ENCODE results near the gene CDC42BPG. TPM values are rescaled to one million over a fixed set of nuclear protein-coding genes. Genes with fewer than 3 reads are reported as not detected.

CDC42BPG gene
- total RNA-seq, 1 experiment from 2014 or later: 21.6 TPM

- no peaks in the 10 kb centered on the region for H3K9me3 Mint-ChIP-seq
- no peaks in the 10 kb centered on the region for H3K27me3 Mint-ChIP-seq (ENCODE audit: low read depth)
- CTCF ChIA-PET: interaction anchor here (0.7 to 12.5 kb wide), 9 partner anchors 16 to 267 kb away, joined by 3 to 372 read pairs (median 5); partner anchors contain the start of genes ARL2, EHD1, MAP4K2 and SF1
- peaks cover 3% of the 10 kb centered on the region; the same call in 1 of the 2 replicates for H3K36me3 Mint-ChIP-seq
- TF ChIP-seq ZNF423 (CRISPR knock-in tag; IDR thresholded peaks at IDR 0.05): peak; percentile 77
- TF ChIP-seq, protein P1, sequence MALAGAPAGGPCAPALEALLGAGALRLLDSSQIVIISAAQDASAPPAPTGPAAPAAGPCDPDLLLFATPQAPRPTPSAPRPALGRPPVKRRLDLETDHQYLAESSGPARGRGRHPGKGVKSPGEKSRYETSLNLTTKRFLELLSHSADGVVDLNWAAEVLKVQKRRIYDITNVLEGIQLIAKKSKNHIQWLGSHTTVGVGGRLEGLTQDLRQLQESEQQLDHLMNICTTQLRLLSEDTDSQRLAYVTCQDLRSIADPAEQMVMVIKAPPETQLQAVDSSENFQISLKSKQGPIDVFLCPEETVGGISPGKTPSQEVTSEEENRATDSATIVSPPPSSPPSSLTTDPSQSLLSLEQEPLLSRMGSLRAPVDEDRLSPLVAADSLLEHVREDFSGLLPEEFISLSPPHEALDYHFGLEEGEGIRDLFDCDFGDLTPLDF (CRISPR knock-in tag; IDR thresholded peaks at IDR 0.05): no peak
- peaks cover 31% of the 10 kb centered on the region for H3K4me1 Mint-ChIP-seq
- DNase-seq (ENCODE audit: low spot score): no peak
- H3K4me3 Mint-ChIP-seq: peak overlapping the region; percentile 93
- no peak for ATAC-seq
- POLR2A ChIA-PET: interaction anchor here (1.3 kb wide), 1 partner anchor 12 kb away, joined by 3 read pairs; no protein-coding TSS in a partner anchor
- H3K27ac Mint-ChIP-seq: peak overlapping the region; percentile 83
Observed at GRCh38 chr11:64842851-64843685, 1.4 kb downstream of the CDC42BPG start.

DNA sequence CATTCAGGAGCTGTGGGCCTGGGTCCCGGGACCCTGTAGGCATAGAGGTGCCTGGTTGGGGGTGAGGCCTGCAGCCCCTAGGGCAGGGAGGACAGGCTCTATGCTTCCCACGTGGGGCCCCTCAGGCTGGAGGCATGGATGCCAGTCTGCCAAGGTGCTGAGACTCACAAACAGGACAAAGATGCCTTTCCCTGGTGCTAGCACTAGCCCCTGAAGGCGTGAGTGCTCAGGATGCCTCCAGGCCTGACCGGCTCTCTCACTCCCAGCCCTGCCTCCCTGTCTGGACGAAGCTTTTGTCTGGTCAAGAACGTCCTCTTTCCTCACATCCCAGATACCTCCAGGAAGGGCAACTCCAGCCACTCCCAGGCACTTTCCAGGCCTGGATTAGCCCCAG, 2.1 kb downstream of the CDC42BPG start:
- Mint-ChIP-seq H3K36me3 (peaks cover 3% of the 10 kb centered on the region; the same call in 1 of the 2 replicates), H3K9me3 (no peaks in the 10 kb centered on the region), H3K27ac (peak overlapping the region; percentile 65; the same call in 1 of the 2 replicates), H3K27me3 (ENCODE audit: low read depth) (no peaks in the 10 kb centered on the region), H3K4me3 (no peak overlapping the region), H3K4me1 (peaks cover 31% of the 10 kb centered on the region)
- no peak for DNase-seq (ENCODE audit: low spot score)
- ChIA-PET CTCF (interaction anchor here (0.7 to 12.5 kb wide), 4 partner anchors 15 to 54 kb away, joined by 3 to 372 read pairs (median 10); partner anchors contain the start of genes EHD1 and MAP4K2), POLR2A (no interaction called here)
- TF ChIP-seq NR1H2 (CRISPR knock-in tag; IDR thresholded peaks at IDR 0.05): no peak
- TF ChIP-seq, protein P2, sequence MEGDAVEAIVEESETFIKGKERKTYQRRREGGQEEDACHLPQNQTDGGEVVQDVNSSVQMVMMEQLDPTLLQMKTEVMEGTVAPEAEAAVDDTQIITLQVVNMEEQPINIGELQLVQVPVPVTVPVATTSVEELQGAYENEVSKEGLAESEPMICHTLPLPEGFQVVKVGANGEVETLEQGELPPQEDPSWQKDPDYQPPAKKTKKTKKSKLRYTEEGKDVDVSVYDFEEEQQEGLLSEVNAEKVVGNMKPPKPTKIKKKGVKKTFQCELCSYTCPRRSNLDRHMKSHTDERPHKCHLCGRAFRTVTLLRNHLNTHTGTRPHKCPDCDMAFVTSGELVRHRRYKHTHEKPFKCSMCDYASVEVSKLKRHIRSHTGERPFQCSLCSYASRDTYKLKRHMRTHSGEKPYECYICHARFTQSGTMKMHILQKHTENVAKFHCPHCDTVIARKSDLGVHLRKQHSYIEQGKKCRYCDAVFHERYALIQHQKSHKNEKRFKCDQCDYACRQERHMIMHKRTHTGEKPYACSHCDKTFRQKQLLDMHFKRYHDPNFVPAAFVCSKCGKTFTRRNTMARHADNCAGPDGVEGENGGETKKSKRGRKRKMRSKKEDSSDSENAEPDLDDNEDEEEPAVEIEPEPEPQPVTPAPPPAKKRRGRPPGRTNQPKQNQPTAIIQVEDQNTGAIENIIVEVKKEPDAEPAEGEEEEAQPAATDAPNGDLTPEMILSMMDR (IDR thresholded peaks at IDR 0.05): no peak
- ATAC-seq: no peak

GRCh38 chr11:64841592-64842365, 2.7 kb downstream of the CDC42BPG start:
- Mint-ChIP-seq H3K4me3 (no peak overlapping the region), H3K4me1 (peaks cover 28% of the 10 kb centered on the region), H3K27me3 (ENCODE audit: low read depth) (no peaks in the 10 kb centered on the region), H3K9me3 (no peaks in the 10 kb centered on the region), H3K27ac (peak overlapping the region; percentile 81), H3K36me3 (peaks cover 3% of the 10 kb centered on the region; the same call in 1 of the 2 replicates)
- ChIA-PET CTCF (interaction anchor here (0.7 to 12.5 kb wide), 4 partner anchors 15 to 54 kb away, joined by 3 to 372 read pairs (median 10); partner anchors contain the start of genes EHD1 and MAP4K2), POLR2A (no interaction called here)
- no peak for ATAC-seq
- DNase-seq (ENCODE audit: low spot score): no peak
- TF ChIP-seq ATF3 (CRISPR knock-in tag; conservative IDR thresholded peaks at IDR 0.05): no peak
- no peak for TF ChIP-seq NFYB (CRISPR knock-in tag; conservative IDR thresholded peaks at IDR 0.05; ENCODE audit: low read depth)
- no peak for TF ChIP-seq RORB (CRISPR knock-in tag; IDR thresholded peaks at IDR 0.05)
- no peak for TF ChIP-seq ELF4 (CRISPR knock-in tag; IDR thresholded peaks at IDR 0.05; ENCODE audit: low read depth)
- TF ChIP-seq, protein P3, sequence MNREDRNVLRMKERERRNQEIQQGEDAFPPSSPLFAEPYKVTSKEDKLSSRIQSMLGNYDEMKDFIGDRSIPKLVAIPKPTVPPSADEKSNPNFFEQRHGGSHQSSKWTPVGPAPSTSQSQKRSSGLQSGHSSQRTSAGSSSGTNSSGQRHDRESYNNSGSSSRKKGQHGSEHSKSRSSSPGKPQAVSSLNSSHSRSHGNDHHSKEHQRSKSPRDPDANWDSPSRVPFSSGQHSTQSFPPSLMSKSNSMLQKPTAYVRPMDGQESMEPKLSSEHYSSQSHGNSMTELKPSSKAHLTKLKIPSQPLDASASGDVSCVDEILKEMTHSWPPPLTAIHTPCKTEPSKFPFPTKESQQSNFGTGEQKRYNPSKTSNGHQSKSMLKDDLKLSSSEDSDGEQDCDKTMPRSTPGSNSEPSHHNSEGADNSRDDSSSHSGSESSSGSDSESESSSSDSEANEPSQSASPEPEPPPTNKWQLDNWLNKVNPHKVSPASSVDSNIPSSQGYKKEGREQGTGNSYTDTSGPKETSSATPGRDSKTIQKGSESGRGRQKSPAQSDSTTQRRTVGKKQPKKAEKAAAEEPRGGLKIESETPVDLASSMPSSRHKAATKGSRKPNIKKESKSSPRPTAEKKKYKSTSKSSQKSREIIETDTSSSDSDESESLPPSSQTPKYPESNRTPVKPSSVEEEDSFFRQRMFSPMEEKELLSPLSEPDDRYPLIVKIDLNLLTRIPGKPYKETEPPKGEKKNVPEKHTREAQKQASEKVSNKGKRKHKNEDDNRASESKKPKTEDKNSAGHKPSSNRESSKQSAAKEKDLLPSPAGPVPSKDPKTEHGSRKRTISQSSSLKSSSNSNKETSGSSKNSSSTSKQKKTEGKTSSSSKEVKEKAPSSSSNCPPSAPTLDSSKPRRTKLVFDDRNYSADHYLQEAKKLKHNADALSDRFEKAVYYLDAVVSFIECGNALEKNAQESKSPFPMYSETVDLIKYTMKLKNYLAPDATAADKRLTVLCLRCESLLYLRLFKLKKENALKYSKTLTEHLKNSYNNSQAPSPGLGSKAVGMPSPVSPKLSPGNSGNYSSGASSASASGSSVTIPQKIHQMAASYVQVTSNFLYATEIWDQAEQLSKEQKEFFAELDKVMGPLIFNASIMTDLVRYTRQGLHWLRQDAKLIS (CRISPR knock-in tag; IDR thresholded peaks at IDR 0.05; ENCODE audit: borderline replicate concordance): no peak
- no peak for TF ChIP-seq E2F4 (CRISPR knock-in tag; IDR thresholded peaks at IDR 0.05; ENCODE audit: borderline replicate concordance, low read depth)
- no peak for TF ChIP-seq ZBTB21 (CRISPR knock-in tag; IDR thresholded peaks at IDR 0.05; ENCODE audit: borderline replicate concordance)
- no peak for TF ChIP-seq MXD4 (CRISPR knock-in tag; IDR thresholded peaks at IDR 0.05; ENCODE audit: borderline replicate concordance)
- TF ChIP-seq PRRX2 (CRISPR knock-in tag; IDR thresholded peaks at IDR 0.05): no peak
- TF ChIP-seq FOXP1 (CRISPR knock-in tag; IDR thresholded peaks at IDR 0.05; ENCODE audit: borderline replicate concordance): no peak
- TF ChIP-seq PREB (CRISPR knock-in tag; IDR thresholded peaks at IDR 0.05; ENCODE audit: borderline replicate concordance): no peak
- no peak for TF ChIP-seq ZNF671 (CRISPR knock-in tag; IDR thresholded peaks at IDR 0.05)
- TF ChIP-seq NR1H2 (CRISPR knock-in tag; IDR thresholded peaks at IDR 0.05): no peak
- TF ChIP-seq MYBL2 (CRISPR knock-in tag; IDR thresholded peaks at IDR 0.05): no peak
- TF ChIP-seq ZNF396 (CRISPR knock-in tag; IDR thresholded peaks at IDR 0.05; ENCODE audit: borderline replicate concordance): no peak
- no peak for TF ChIP-seq CREM (CRISPR knock-in tag; IDR thresholded peaks at IDR 0.05)
